GM18511 (cell line): ENCODE measurements around the gene DGCR2.
"Not testable (repeated sequence)": the region's sequence is repeated elsewhere in the genome, so short reads cannot be mapped to it uniquely, and the experiment has no call there.

Experiments
- ATAC-seq: cut with Tn5 transposase; IDR thresholded peaks from one replicate; pipeline ENCODE4 v1.9.1; 2021; ENCODE audit warnings: mild to moderate bottlenecking, moderate library complexity; ENCODE audit not compliant: unreplicated experiment

Gene DGCR2

GRCh38 chr22:19012308-19012986, 109.8 kb downstream of the DGCR2 start:
- no peak for ATAC-seq

- not testable (repeated sequence) for ATAC-seq
These were observed 110.6 kb downstream of the DGCR2 start for GRCh38 chr22:19011611-19012010.

GRCh38 chr22:19011075-19011474, 111.1 kb downstream of the DGCR2 start:
- ATAC-seq: no peak

GRCh38 chr22:19005905-19006304, 116.3 kb downstream of the DGCR2 start:
- no peak for ATAC-seq

- ATAC-seq: no peak
These were observed 117.7 kb downstream of the DGCR2 start for GRCh38 chr22:19004471-19004870.

- ATAC-seq: no peak
These were observed 118.7 kb downstream of the DGCR2 start for GRCh38 chr22:19003508-19003907.

- ATAC-seq: no peak
These were observed 119.6 kb downstream of the DGCR2 start for GRCh38 chr22:19002684-19003038.

GRCh38 chr22:19001204-19001603, 121.0 kb downstream of the DGCR2 start:
- ATAC-seq: no peak

- not testable (repeated sequence) for ATAC-seq
These were observed 122.1 kb downstream of the DGCR2 start for GRCh38 chr22:19000106-19000505.

GRCh38 chr22:18999416-18999815, 122.8 kb downstream of the DGCR2 start:
- ATAC-seq: no peak

- no peak for ATAC-seq
These were observed 123.2 kb downstream of the DGCR2 start for GRCh38 chr22:18999008-18999407.

- ATAC-seq: no peak
These were observed 124.3 kb downstream of the DGCR2 start for GRCh38 chr22:18997925-18998315.

- no peak for ATAC-seq
These were observed 124.8 kb downstream of the DGCR2 start for GRCh38 chr22:18997306-18997924.

- ATAC-seq: no peak
These were observed 125.8 kb downstream of the DGCR2 start for GRCh38 chr22:18996376-18996900.

GRCh38 chr22:18995327-18995711, 126.9 kb downstream of the DGCR2 start:
- ATAC-seq: no peak

GRCh38 chr22:18994701-18995326, 127.4 kb downstream of the DGCR2 start:
- ATAC-seq: no peak

GRCh38 chr22:18994056-18994455, 128.2 kb downstream of the DGCR2 start:
- no peak for ATAC-seq

- no peak for ATAC-seq
These were observed 129.5 kb downstream of the DGCR2 start for GRCh38 chr22:18992543-18993198.

GRCh38 chr22:18991821-18992442, 130.3 kb downstream of the DGCR2 start:
- no peak for ATAC-seq

GRCh38 chr22:18991138-18991432, 131.1 kb downstream of the DGCR2 start:
- ATAC-seq: no peak

- ATAC-seq: no peak
These were observed 131.7 kb downstream of the DGCR2 start for GRCh38 chr22:18990355-18991137.
